ENCODE measurements around the gene VSX1. TPM values are rescaled to one million over a fixed set of nuclear protein-coding genes. Genes with fewer than 3 reads are reported as not detected.

Gene VSX1
- total RNA-seq, 1 experiment from 2014 or later, result not detected

GRCh38 chr20:25072226-25072811 lies 9.6 kb downstream of the VSX1 start:
- H3K27me3 ChIP-seq (replicated peaks; ENCODE audit: insufficient read depth, low read depth, low read length, poor library complexity), result peaks cover 95% of the 10 kb centered on the region
- intact Hi-C loops (cut with micrococcal nuclease; ENCODE audit: unreplicated experiment), result loop anchor here (5.0 kb wide), 1 partner anchor 50 kb away; no protein-coding TSS in a partner anchor
- no TSS peak for BruUV-seq (replicated peaks)
- TF ChIP-seq, protein P1, sequence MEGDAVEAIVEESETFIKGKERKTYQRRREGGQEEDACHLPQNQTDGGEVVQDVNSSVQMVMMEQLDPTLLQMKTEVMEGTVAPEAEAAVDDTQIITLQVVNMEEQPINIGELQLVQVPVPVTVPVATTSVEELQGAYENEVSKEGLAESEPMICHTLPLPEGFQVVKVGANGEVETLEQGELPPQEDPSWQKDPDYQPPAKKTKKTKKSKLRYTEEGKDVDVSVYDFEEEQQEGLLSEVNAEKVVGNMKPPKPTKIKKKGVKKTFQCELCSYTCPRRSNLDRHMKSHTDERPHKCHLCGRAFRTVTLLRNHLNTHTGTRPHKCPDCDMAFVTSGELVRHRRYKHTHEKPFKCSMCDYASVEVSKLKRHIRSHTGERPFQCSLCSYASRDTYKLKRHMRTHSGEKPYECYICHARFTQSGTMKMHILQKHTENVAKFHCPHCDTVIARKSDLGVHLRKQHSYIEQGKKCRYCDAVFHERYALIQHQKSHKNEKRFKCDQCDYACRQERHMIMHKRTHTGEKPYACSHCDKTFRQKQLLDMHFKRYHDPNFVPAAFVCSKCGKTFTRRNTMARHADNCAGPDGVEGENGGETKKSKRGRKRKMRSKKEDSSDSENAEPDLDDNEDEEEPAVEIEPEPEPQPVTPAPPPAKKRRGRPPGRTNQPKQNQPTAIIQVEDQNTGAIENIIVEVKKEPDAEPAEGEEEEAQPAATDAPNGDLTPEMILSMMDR (conservative IDR thresholded peaks at IDR 0.05; ENCODE audit: low read depth, low read length), result no peak
- TF ChIP-seq EZH2 (IDR thresholded peaks at IDR 0.05; ENCODE audit: borderline replicate concordance, low read depth, low read length, poor library complexity, severe bottlenecking), result no peak
- POLR2A ChIA-PET (ENCODE audit: low non-redundant PET), result no interaction called here
- no peaks in the 10 kb centered on the region for H3K9me3 ChIP-seq (ENCODE audit: low read depth, low read length, poor library complexity, severe bottlenecking)
- H3K4me3 ChIP-seq (ENCODE audit: low read depth, low read length, poor library complexity, severe bottlenecking), result no peak overlapping the region
- H3K4me1 ChIP-seq (ENCODE audit: insufficient read depth, low read length, poor library complexity, severe bottlenecking), result no peaks in the 10 kb centered on the region
- no peak overlapping the region for H3K27ac ChIP-seq (ENCODE audit: low read depth, low read length, poor library complexity, severe bottlenecking)
- no peak for DNase-seq (ENCODE audit: low spot score)
- CTCF ChIA-PET, result no interaction called here
- H3K36me3 ChIP-seq (ENCODE audit: insufficient read depth, low read length, poor library complexity, severe bottlenecking), result no peaks in the 10 kb centered on the region

GRCh38 chr20:25071734-25072133 lies 10.2 kb downstream of the VSX1 start:
- Histone ChIP-seq H3K27ac (ENCODE audit: low read depth, low read length, poor library complexity, severe bottlenecking) (no peak overlapping the region), H3K36me3 (ENCODE audit: insufficient read depth, low read length, poor library complexity, severe bottlenecking) (no peaks in the 10 kb centered on the region), H3K27me3 (replicated peaks; ENCODE audit: insufficient read depth, low read depth, low read length, poor library complexity) (peaks cover 90% of the 10 kb centered on the region), H3K9me3 (ENCODE audit: low read depth, low read length, poor library complexity, severe bottlenecking) (no peaks in the 10 kb centered on the region), H3K4me3 (ENCODE audit: low read depth, low read length, poor library complexity, severe bottlenecking) (no peak overlapping the region), H3K4me1 (ENCODE audit: insufficient read depth, low read length, poor library complexity, severe bottlenecking) (no peaks in the 10 kb centered on the region)
- DNase-seq (ENCODE audit: low spot score), result no peak
- intact Hi-C loops (cut with micrococcal nuclease; ENCODE audit: unreplicated experiment), result loop anchor here (5.0 kb wide), 1 partner anchor 51 kb away; no protein-coding TSS in a partner anchor
- BruUV-seq (replicated peaks), result no TSS peak
- TF ChIP-seq, protein P1 (conservative IDR thresholded peaks at IDR 0.05; ENCODE audit: low read depth, low read length), result no peak
- no peak for TF ChIP-seq EZH2 (IDR thresholded peaks at IDR 0.05; ENCODE audit: borderline replicate concordance, low read depth, low read length, poor library complexity, severe bottlenecking)
- ChIA-PET POLR2A (ENCODE audit: low non-redundant PET) (no interaction called here), CTCF (no interaction called here)

GRCh38 chr20:25070821-25071473 lies 11.0 kb downstream of the VSX1 start:
- ChIA-PET CTCF (no interaction called here), POLR2A (ENCODE audit: low non-redundant PET) (no interaction called here)
- H3K27ac ChIP-seq (ENCODE audit: low read depth, low read length, poor library complexity, severe bottlenecking), result no peak overlapping the region
- H3K27me3 ChIP-seq (replicated peaks; ENCODE audit: insufficient read depth, low read depth, low read length, poor library complexity), result peaks cover 82% of the 10 kb centered on the region
- H3K9me3 ChIP-seq (ENCODE audit: low read depth, low read length, poor library complexity, severe bottlenecking), result no peaks in the 10 kb centered on the region
- no peak for TF ChIP-seq EZH2 (IDR thresholded peaks at IDR 0.05; ENCODE audit: borderline replicate concordance, low read depth, low read length, poor library complexity, severe bottlenecking)
- TF ChIP-seq, protein P1 (conservative IDR thresholded peaks at IDR 0.05; ENCODE audit: low read depth, low read length), result no peak
- H3K4me1 ChIP-seq (ENCODE audit: insufficient read depth, low read length, poor library complexity, severe bottlenecking), result no peaks in the 10 kb centered on the region
- H3K4me3 ChIP-seq (ENCODE audit: low read depth, low read length, poor library complexity, severe bottlenecking), result no peak overlapping the region
- intact Hi-C loops (cut with micrococcal nuclease; ENCODE audit: unreplicated experiment), result loop anchor here (5.0 kb wide), 1 partner anchor 51 kb away; no protein-coding TSS in a partner anchor
- no peaks in the 10 kb centered on the region for H3K36me3 ChIP-seq (ENCODE audit: insufficient read depth, low read length, poor library complexity, severe bottlenecking)
- no TSS peak for BruUV-seq (replicated peaks)
- DNase-seq (ENCODE audit: low spot score), result no peak

Measured in A673 (cell line).